Type B pancreatic cell (in vitro differentiated cells): ENCODE data around the gene PRAF2. TPM values are rescaled to one million over a fixed set of nuclear protein-coding genes. Genes with fewer than 3 reads are reported as not detected.

Experiments
- DNase-seq: peaks from one replicate; pipeline ENCODE4 v3.0.0; 2021; ENCODE audit warnings: mixed read lengths; ENCODE audit not compliant: unreplicated experiment; ENCODE audit errors: extremely low spot score
- H3K27ac Mint-ChIP-seq: 2 replicates; pipeline ENCODE4 v1.8.0; 2021; ENCODE audit warnings: mild to moderate bottlenecking, mixed read lengths
- H3K27me3 Mint-ChIP-seq: 2 replicates; pipeline ENCODE4 v1.8.0; 2021; ENCODE audit warnings: mixed read lengths
- H3K36me3 Mint-ChIP-seq: 2 replicates; pipeline ENCODE4 v1.8.0; 2021; ENCODE audit warnings: mixed read lengths
- H3K4me1 Mint-ChIP-seq: one replicate; pipeline ENCODE4 v1.8.0; 2021; ENCODE audit warnings: mixed read lengths; ENCODE audit not compliant: unreplicated experiment
- H3K4me3 Mint-ChIP-seq: 2 replicates; pipeline ENCODE4 v1.8.0; 2021; ENCODE audit warnings: mild to moderate bottlenecking, mixed read lengths
- H3K9me3 Mint-ChIP-seq: 2 replicates; pipeline ENCODE4 v1.8.0; 2021; ENCODE audit warnings: mixed read lengths
- CTCF ChIP-seq: fragments of 200-600 bp; sonication (generic); conservative IDR thresholded peaks from 2 replicates; pipeline ENCODE4 v1.5.0; 2021; ENCODE audit warnings: antibody characterized with exemption, mild to moderate bottlenecking
- total RNA-seq: library from RNA; stranded (reverse); gene quantifications from 2 replicates; pipeline ENCODE4 v1.2.1, GENCODE V29; 2021; ENCODE audit warnings: low replicate concordance

The PRAF2 gene
- total RNA-seq, 1 donor from 2014 or later: 29.7 TPM

- DNase-seq: no peak
- no peaks in the 10 kb centered on the region for H3K4me1 Mint-ChIP-seq
- no peaks in the 10 kb centered on the region for H3K36me3 Mint-ChIP-seq
- no peak overlapping the region for H3K27ac Mint-ChIP-seq
- H3K9me3 Mint-ChIP-seq: no peaks in the 10 kb centered on the region
- H3K27me3 Mint-ChIP-seq: no peaks in the 10 kb centered on the region
- TF ChIP-seq CTCF: no peak
- H3K4me3 Mint-ChIP-seq: no peak overlapping the region
These were observed 29.8 kb upstream of the PRAF2 start for GRCh38 chrX:49103637-49104036.

- H3K4me1 Mint-ChIP-seq: no peaks in the 10 kb centered on the region
These were observed 28.4 kb upstream of the PRAF2 start for GRCh38 chrX:49102190-49102589.

GRCh38 chrX:49101629-49101984, 27.8 kb upstream of the PRAF2 start:
- Mint-ChIP-seq H3K36me3 (no peaks in the 10 kb centered on the region), H3K27me3 (no peaks in the 10 kb centered on the region), H3K4me1 (no peaks in the 10 kb centered on the region), H3K27ac (peak overlapping the region; percentile 39), H3K4me3 (peak overlapping the region; percentile 92), H3K9me3 (no peaks in the 10 kb centered on the region)
- no peak for DNase-seq
- TF ChIP-seq CTCF: no peak

More at GRCh38 chrX:49102190-49102589, 28.4 kb upstream of the PRAF2 start:
- peak overlapping the region; percentile 92 for H3K4me3 Mint-ChIP-seq
- DNase-seq: no peak
- no peak for TF ChIP-seq CTCF
- H3K27me3 Mint-ChIP-seq: no peaks in the 10 kb centered on the region
- no peaks in the 10 kb centered on the region for H3K36me3 Mint-ChIP-seq
- peak overlapping the region; percentile 39 for H3K27ac Mint-ChIP-seq
- H3K9me3 Mint-ChIP-seq: no peaks in the 10 kb centered on the region

DNA sequence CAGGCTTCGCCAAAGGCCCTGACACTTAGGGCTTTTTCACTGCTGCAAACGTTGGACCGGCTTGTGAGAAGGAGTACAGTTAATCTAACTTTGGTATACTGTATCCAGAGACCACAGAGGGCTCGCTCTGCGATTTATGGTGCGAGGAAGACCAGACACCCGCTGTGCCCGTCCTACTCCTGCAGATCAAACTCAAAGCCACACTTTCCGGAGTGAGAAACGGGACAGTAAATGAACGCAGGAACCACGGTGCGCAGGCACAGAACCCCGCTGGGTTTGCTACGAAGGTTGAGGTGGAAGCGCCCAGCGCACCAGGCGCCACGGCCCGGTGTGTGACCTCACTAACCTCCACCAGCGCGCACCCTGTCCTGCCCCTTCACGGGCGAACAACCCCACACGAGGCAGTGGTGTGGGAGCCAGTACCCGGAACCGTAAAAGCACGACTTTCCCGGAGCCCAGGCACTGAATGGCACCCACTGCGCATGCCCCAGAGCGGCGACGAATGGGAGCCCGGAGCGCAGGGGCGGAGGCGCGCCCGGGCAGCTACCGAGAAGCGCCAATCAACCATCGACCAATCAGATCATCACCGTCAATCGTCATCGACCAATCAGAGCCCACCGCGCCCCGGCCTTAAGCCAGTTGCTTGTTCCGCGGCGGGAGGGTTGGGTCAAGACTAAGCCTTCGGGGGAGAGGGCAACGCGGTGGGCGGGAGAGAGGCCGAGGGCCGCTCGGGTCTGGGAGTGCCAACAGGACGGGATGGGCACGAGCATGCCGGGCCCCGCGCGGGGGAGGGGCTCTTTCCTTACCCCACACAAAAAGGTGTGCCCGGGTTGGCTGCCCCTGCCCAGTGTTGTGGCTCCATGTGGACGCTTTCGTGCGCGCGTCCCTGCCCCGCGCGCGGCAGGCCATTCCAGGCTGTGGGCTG, 27.2 kb upstream of the PRAF2 start:
- peak; percentile 87 for DNase-seq
- Mint-ChIP-seq H3K27ac (peak overlapping the region; percentile 70), H3K36me3 (no peaks in the 10 kb centered on the region), H3K9me3 (no peaks in the 10 kb centered on the region), H3K4me3 (peak overlapping the region; percentile 92), H3K27me3 (no peaks in the 10 kb centered on the region), H3K4me1 (no peaks in the 10 kb centered on the region)
- no peak for TF ChIP-seq CTCF

DNA sequence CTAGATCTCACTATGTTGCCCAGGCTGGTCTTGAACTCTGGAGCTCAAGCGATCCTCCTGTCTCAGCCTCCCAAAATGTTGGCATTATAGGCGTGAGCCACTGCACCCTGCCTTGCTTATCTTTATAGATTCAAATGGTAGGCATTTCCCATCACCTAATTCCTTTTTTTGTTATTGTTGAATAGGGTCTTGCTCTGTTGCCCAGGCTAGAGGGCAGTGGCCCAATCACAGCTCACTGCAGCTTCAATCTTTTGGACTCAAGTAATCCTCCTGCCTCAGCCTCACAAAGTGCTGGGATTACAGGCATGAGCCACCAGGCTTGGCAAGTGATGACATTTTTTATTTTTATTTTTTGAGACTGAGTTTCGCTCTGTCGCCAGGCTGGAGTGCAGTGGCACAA, 22.6 kb upstream of the PRAF2 start:
- no peaks in the 10 kb centered on the region for H3K27me3 Mint-ChIP-seq
- H3K36me3 Mint-ChIP-seq: no peaks in the 10 kb centered on the region
- H3K4me3 Mint-ChIP-seq: no peak overlapping the region
- no peak for DNase-seq
- no peak for TF ChIP-seq CTCF
- no peaks in the 10 kb centered on the region for H3K4me1 Mint-ChIP-seq
- H3K9me3 Mint-ChIP-seq: no peaks in the 10 kb centered on the region
- H3K27ac Mint-ChIP-seq: no peak overlapping the region
